ENCODE measurements around the gene ASTN2. TPM values are rescaled to one million over a fixed set of nuclear protein-coding genes. Genes with fewer than 3 reads are reported as not detected.

Gene ASTN2
- total RNA-seq, 1 experiment from 2014 or later, result 4.8 TPM

GRCh38 chr9:116706310-116707290, 708.3 kb downstream of the ASTN2 start:
- POLR2A ChIA-PET, result no interaction called here
- BruUV-seq (replicated peaks), result no TSS peak
- DNase-seq (ENCODE audit: low read depth, low spot score), result no peak
- no peaks in the 10 kb centered on the region; the same call in 1 of the 2 replicates for H3K9me2 ChIP-seq (ENCODE audit: insufficient read depth)
- TF ChIP-seq ATF3 (IDR thresholded peaks at IDR 0.05) (no peak), YY1 (IDR thresholded peaks at IDR 0.05; ENCODE audit: extremely low read depth, insufficient replicate concordance, low read depth, low read length) (no peak), POLR2A (IDR thresholded peaks at IDR 0.05; ENCODE audit: borderline replicate concordance, extremely low read depth, insufficient read depth, insufficient read length) (no peak), CBX3 (IDR thresholded peaks at IDR 0.05; ENCODE audit: low read depth) (no peak), RAD21 (IDR thresholded peaks at IDR 0.05; ENCODE audit: low read depth) (no peak), SP1 (IDR thresholded peaks at IDR 0.05; ENCODE audit: low read depth) (no peak), CEBPB (IDR thresholded peaks at IDR 0.05; ENCODE audit: low read depth) (no peak), TCF7L2 (IDR thresholded peaks at IDR 0.05; ENCODE audit: borderline replicate concordance, extremely low read depth, insufficient read depth, insufficient read length) (no peak), FOSL1 (IDR thresholded peaks at IDR 0.05; ENCODE audit: low read depth) (no peak), ELF1 (IDR thresholded peaks at IDR 0.05; ENCODE audit: borderline replicate concordance, low read depth) (no peak), MAX (IDR thresholded peaks at IDR 0.05) (no peak), CTCF (IDR thresholded peaks at IDR 0.05 in 2 of 3, conservative IDR thresholded peaks at IDR 0.05 in 1 of 3; ENCODE audit: borderline replicate concordance in 1 of 3, insufficient read depth in 1 of 3, low read depth in 2 of 3, low read length in 2 of 3) (no peak)
- intact Hi-C loops (cut with micrococcal nuclease), result no loop called here
- no peak for ATAC-seq
- H2AFZ ChIP-seq (ENCODE audit: low read depth, low read length, poor library complexity, severe bottlenecking), result no peak overlapping the region
- H3K4me3 ChIP-seq (replicated peaks in 1 of 2; ENCODE audit: low read depth in 1 of 2, low read length in 2 of 2), result no peak overlapping the region
- H3K4me1 ChIP-seq (ENCODE audit: control insufficient read depth in 1 of 2, insufficient read depth in 2 of 2, low read length in 2 of 2), result no peaks in the 10 kb centered on the region
- H3K9ac ChIP-seq (ENCODE audit: low read length), result no peak overlapping the region
- H3K27ac ChIP-seq (ENCODE audit: low read depth, low read length), result no peak overlapping the region
- no peaks in the 10 kb centered on the region for H3K27me3 ChIP-seq (ENCODE audit: insufficient read depth, low read length)
- H3K9me3 ChIP-seq (ENCODE audit: control insufficient read depth in 1 of 2, insufficient read depth in 1 of 2, low read depth in 1 of 2, low read length in 2 of 2), result no peaks in the 10 kb centered on the region
- H4K20me1 ChIP-seq (ENCODE audit: insufficient read depth), result no peaks in the 10 kb centered on the region
- H3K4me2 ChIP-seq (ENCODE audit: low read length), result no peak overlapping the region
- H3K36me3 ChIP-seq (ENCODE audit: control insufficient read depth in 1 of 2, insufficient read depth in 2 of 2, low read length in 2 of 2), result no peaks in the 10 kb centered on the region
- CTCF ChIA-PET, result no interaction called here
- H3K79me2 ChIP-seq (ENCODE audit: insufficient read depth, low read length), result no peaks in the 10 kb centered on the region
- RAD21 ChIA-PET (ENCODE audit: low non-redundant PET in 1 of 2, low total read pairs in 2 of 2, uncharacterized antibody in 2 of 2, unreplicated experiment in 2 of 2), result no interaction called here
